Measurements from ENCODE around the gene RALGAPB. TPM values are rescaled to one million over a fixed set of nuclear protein-coding genes. Genes with fewer than 3 reads are reported as not detected.

Gene RALGAPB
- total RNA-seq, 2 donors from 2014 or later = 38.3 to 45.5 TPM

DNA sequence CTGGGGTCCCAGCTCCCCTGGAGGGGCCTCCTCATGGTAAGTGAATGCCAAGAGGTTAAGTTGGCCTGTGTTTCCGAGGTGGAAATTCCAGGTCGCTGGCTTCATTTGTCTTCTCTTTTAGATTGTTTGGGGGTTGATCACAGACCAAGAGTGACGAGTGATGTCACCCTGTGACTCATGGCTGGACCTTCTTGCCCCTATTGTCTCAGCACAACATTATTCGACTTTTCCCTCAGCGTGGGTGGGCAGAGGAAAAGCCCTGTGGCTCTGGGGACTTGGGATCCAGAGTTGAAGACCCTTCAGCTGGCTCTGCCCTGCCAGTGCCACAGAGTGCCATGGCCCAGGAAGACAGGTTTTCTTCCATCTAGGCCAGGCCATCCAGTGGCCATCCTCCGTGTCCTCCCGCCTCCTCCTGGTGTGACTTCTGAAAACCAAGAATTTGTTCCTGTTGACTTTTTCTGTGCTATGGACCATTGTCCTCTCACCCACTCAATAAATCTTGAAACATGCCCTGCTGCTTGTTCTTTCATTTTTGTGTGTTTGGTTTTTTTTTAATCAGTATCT lies 22.1 kb upstream of the RALGAPB start:
- peaks cover 16% of the 10 kb centered on the region for H3K4me1 Mint-ChIP-seq
- H3K4me3 Mint-ChIP-seq = no peak overlapping the region
- no peaks in the 10 kb centered on the region for H3K9me3 ChIP-seq (ENCODE audit: control insufficient read depth, low read length)
- peak overlapping the region; percentile 42 for H3K27ac Mint-ChIP-seq
- no peak overlapping the region for H3K9ac ChIP-seq (ENCODE audit: extremely low read depth, low read length, poor library complexity, severe bottlenecking)
- no peak overlapping the region for H3K27ac ChIP-seq (ENCODE audit: low read depth, low read length)
- H3K27me3 Mint-ChIP-seq (ENCODE audit: insufficient read depth) = no peaks in the 10 kb centered on the region
- no peak overlapping the region for H3K4me3 ChIP-seq (ENCODE audit: low read length)
- H3K4me1 ChIP-seq (ENCODE audit: control insufficient read depth, insufficient read depth, low read length) = peaks cover 14% of the 10 kb centered on the region
- no peak for DNase-seq
- no peaks in the 10 kb centered on the region for H3K27me3 ChIP-seq (ENCODE audit: control insufficient read depth, insufficient read depth, low read length, poor library complexity, severe bottlenecking)
- no peaks in the 10 kb centered on the region for H3K9me3 Mint-ChIP-seq
- WGBS, 2 experiments (ENCODE audit: insufficient coverage in 1 of 2, insufficient read length in 1 of 2) = 53 to 88% methylated on average over 4 to 7 of the region's 7 CpGs
- peaks cover 23% of the 10 kb centered on the region for H3K36me3 ChIP-seq (ENCODE audit: control insufficient read depth, insufficient read depth, low read length)
- TF ChIP-seq, protein P1, sequence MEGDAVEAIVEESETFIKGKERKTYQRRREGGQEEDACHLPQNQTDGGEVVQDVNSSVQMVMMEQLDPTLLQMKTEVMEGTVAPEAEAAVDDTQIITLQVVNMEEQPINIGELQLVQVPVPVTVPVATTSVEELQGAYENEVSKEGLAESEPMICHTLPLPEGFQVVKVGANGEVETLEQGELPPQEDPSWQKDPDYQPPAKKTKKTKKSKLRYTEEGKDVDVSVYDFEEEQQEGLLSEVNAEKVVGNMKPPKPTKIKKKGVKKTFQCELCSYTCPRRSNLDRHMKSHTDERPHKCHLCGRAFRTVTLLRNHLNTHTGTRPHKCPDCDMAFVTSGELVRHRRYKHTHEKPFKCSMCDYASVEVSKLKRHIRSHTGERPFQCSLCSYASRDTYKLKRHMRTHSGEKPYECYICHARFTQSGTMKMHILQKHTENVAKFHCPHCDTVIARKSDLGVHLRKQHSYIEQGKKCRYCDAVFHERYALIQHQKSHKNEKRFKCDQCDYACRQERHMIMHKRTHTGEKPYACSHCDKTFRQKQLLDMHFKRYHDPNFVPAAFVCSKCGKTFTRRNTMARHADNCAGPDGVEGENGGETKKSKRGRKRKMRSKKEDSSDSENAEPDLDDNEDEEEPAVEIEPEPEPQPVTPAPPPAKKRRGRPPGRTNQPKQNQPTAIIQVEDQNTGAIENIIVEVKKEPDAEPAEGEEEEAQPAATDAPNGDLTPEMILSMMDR (conservative IDR thresholded peaks at IDR 0.05) = no peak
- peaks cover 30% of the 10 kb centered on the region for H3K36me3 Mint-ChIP-seq (ENCODE audit: low read depth)

DNA sequence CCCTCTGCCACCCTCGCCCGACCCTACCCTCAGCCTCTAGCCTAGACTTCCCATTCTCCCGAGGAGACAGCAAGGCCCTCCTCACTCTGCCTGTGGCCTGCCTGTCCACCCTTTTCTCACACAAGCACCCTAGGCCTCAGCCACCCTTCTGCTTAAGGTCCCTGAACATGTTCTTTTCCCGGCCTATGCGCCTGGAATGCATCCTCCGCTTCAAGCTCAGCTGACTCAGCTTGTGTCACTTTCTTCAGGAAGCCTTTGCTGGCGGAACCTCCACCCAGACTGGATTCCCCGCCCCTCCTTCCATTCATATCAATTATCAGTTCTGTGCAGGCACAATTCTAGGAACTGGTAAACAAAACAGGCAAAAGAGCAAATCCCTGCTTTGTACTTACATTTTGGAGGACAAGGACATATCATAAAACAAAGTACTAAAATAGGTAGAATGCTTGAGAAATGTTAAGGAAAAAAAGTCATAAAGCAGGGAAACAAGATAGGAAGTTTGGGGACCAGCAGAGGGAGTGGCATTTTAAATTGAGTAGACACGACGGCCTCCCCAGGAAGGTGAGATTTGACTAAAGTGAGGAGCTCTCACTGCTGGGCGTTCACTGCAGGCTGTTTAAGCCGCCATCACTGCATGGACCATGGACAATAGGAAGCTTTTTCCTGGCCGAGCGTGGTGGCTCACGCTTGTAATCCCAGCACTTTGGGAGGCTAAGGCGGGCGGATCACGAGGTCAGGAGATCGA lies 19.6 kb upstream of the RALGAPB start:
- Histone ChIP-seq H3K9me3 (ENCODE audit: control insufficient read depth, low read length) (no peaks in the 10 kb centered on the region), H3K27ac (ENCODE audit: low read depth, low read length) (no peak overlapping the region), H3K4me3 (ENCODE audit: low read length) (no peak overlapping the region), H3K9ac (ENCODE audit: extremely low read depth, low read length, poor library complexity, severe bottlenecking) (no peak overlapping the region), H3K27me3 (ENCODE audit: control insufficient read depth, insufficient read depth, low read length, poor library complexity, severe bottlenecking) (no peaks in the 10 kb centered on the region), H3K4me1 (ENCODE audit: control insufficient read depth, insufficient read depth, low read length) (peaks cover 5% of the 10 kb centered on the region), H3K36me3 (ENCODE audit: control insufficient read depth, insufficient read depth, low read length) (peaks cover 23% of the 10 kb centered on the region)
- no peak overlapping the region for H3K4me3 Mint-ChIP-seq
- H3K4me1 Mint-ChIP-seq = peaks cover 11% of the 10 kb centered on the region
- TF ChIP-seq, protein P1 (conservative IDR thresholded peaks at IDR 0.05) = no peak
- no peaks in the 10 kb centered on the region for H3K9me3 Mint-ChIP-seq
- peaks cover 30% of the 10 kb centered on the region for H3K36me3 Mint-ChIP-seq (ENCODE audit: low read depth)
- peaks cover 4% of the 10 kb centered on the region for H3K27me3 Mint-ChIP-seq (ENCODE audit: insufficient read depth)
- no peak overlapping the region for H3K27ac Mint-ChIP-seq
- DNase-seq = no peak
- WGBS, 2 experiments (ENCODE audit: insufficient coverage in 1 of 2, insufficient read length in 1 of 2) = 83 to 93% methylated on average over 7 to 15 of the region's 19 CpGs

DNA sequence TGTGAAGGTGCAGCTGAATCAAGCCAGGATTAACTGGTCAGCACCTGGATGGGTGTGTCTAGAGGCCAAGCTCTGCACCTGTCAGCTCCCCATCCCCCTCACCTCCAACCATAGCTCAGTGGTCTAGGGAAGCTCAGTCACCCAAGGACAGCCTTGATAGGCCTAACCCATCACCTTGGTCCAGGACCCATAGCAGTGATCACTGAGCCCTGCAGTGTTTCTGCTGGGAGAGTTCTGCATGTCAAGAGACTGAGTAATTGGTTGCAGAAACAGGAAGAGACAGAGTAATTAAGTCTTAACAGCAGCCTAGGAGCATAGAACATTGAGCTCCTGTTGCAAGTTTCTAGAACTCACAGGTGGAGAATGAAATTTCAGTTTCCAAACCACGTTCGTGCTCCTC lies 18.7 kb upstream of the RALGAPB start:
- WGBS, 2 experiments (ENCODE audit: insufficient coverage in 1 of 2, insufficient read length in 1 of 2) = 93 to 100% methylated on average over 2 of the region's 2 CpGs
- Mint-ChIP-seq H3K27me3 (ENCODE audit: insufficient read depth) (peaks cover 4% of the 10 kb centered on the region), H3K27ac (no peak overlapping the region), H3K9me3 (no peaks in the 10 kb centered on the region), H3K4me1 (peaks cover 5% of the 10 kb centered on the region), H3K4me3 (no peak overlapping the region), H3K36me3 (ENCODE audit: low read depth) (peaks cover 30% of the 10 kb centered on the region)
- H3K9me3 ChIP-seq (ENCODE audit: control insufficient read depth, low read length) = no peaks in the 10 kb centered on the region
- H3K9ac ChIP-seq (ENCODE audit: extremely low read depth, low read length, poor library complexity, severe bottlenecking) = no peak overlapping the region
- peaks cover 19% of the 10 kb centered on the region for H3K36me3 ChIP-seq (ENCODE audit: control insufficient read depth, insufficient read depth, low read length)
- H3K27ac ChIP-seq (ENCODE audit: low read depth, low read length) = no peak overlapping the region
- H3K4me1 ChIP-seq (ENCODE audit: control insufficient read depth, insufficient read depth, low read length) = no peaks in the 10 kb centered on the region
- TF ChIP-seq, protein P1 (conservative IDR thresholded peaks at IDR 0.05) = no peak
- no peaks in the 10 kb centered on the region for H3K27me3 ChIP-seq (ENCODE audit: control insufficient read depth, insufficient read depth, low read length, poor library complexity, severe bottlenecking)
- no peak overlapping the region for H3K4me3 ChIP-seq (ENCODE audit: low read length)
- peak; percentile 23 for DNase-seq

Measured in endodermal cell (in vitro differentiated cells).